Measurements from ENCODE around the gene FEV.

The FEV gene

DNA sequence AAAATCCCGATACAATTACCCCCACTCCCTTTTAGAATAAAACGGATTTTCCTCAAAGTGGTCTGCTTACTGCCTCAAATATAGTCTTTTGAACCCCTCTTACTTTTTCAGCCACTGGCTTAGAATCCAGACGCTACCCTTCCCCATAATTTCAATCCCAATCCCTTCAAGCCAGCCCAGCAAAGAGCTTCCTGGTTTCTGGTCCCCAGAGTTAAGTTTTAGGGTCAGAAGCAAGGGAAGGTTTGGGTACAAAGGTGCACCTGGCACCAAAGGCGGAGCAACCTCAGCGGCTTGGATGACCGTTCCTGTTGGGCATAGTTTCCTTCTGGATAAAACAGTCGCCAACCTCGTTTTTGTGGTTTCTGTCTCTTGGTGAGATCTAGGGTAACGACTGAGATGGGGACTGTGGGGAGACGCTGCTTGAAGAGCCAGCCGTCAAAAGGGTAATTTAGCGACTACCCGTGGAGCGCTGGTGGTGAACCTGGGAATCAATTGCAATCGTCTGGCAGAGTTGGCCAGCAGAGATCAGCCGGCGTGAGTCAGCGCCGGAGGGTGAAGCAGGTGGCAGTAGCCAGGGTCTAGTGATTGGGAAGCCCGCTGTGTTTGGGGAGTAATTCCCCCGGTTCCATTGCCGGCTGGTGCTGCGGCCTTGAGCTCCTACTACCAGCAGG is 1.6 kb downstream of the FEV start:
- no peak for DNase-seq
- TF ChIP-seq GATA1 (IDR thresholded peaks at IDR 0.05; ENCODE audit: low read depth, low read length) (no peak), POLR2A (IDR thresholded peaks at IDR 0.05; ENCODE audit: low read length) (no peak)

DNA sequence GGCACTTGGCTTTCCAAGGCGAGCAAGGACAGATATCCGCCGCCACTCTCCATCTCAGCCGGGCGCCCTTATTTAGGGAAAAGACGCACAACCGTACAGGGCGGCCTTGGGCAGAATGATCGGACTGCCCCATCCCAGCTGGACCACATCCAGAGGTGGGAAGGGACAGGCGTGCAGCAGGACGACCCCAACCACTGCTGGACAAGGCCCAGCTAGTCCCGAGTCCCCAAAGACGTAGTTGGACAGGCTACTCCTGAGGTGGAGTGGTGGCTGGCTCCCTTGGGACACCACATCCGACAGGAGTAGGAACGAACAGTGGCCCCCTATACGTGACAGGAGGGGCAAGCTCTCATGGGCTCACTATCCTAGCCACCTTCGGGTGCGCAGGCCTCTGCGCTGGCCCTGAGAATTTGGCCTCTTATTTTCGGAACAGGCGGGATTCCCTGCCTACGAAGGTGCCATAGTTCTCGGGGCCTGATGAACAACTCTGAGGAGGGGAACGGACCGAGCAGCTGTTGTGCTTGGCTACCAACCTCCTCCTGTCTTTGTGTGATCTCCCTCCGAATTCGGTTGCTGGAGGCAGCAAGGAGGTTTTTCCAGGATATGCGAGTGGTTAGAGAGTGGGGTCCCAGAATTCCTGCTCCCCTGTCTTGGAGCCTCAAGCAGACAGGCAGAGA is 2.3 kb downstream of the FEV start:
- TF ChIP-seq POLR2A (IDR thresholded peaks at IDR 0.05; ENCODE audit: low read length), result no peak
- TF ChIP-seq GATA1 (IDR thresholded peaks at IDR 0.05; ENCODE audit: low read depth, low read length), result no peak

DNA sequence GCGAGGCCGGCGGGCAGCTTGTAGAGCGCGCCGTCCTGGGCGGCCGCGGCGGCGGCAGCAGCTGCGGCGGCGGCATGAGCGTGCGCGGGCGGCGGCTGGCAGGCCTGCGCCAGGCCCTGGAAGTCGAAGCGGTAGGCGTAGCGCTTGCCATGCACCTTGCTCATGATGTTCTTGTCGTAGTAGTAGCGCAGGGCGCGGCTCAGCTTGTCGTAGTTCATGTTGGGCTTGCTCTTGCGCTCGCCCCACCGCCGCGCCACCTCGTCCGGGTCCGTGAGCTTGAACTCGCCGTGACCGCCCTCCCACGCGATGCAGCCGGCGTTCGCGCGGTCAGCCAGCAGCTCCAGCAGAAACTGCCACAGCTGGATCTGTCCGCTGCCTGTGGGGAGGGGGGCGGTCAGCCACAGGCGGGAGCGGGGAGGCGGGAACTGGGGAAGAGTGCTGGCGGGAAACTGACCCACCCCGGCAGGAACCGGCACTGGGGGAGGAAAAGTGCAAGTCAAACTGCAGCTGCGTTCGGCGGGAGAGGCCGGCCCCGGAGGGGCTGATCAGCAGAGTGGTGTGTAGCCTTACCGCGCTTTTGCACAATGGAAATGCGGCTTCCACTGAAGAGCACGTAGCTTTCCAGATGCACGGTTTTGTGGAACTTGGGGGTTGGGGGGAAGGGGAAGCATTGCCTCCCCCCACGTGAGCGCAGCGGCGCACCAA is 3.0 kb downstream of the FEV start:
- no peak for DNase-seq
- TF ChIP-seq GATA1 (IDR thresholded peaks at IDR 0.05; ENCODE audit: low read depth, low read length) (no peak), POLR2A (IDR thresholded peaks at IDR 0.05; ENCODE audit: low read length) (no peak)

More for the DNA sequence above, 2.3 kb downstream of the FEV start:
- no peak for DNase-seq

DNA sequence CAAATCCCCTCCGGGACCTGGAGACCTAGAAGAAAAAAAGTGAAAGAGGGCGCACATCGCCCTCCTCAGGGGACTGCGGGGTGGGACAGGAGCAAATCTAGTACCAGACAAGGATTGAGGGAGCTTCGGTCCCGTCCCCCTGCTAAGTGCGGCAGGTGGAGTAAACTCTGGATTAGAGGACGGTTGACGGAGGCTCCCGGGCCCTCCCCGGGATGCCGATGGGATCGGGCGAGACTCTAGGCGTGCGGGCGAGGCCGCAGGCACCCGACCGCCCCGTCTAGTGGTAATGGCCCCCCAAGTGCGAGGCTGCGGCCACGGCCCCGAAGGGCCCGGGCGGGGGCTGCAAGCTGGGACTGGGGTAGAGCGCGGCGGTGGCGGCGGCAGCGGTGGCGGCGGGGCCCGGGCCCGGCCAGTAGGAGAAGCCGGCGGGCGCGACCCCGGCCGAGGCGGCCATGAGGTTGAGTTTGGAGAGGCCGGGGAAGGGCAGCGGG is 3.5 kb downstream of the FEV start:
- DNase-seq, result no peak
- TF ChIP-seq GATA1 (IDR thresholded peaks at IDR 0.05; ENCODE audit: low read depth, low read length) (no peak), POLR2A (IDR thresholded peaks at IDR 0.05; ENCODE audit: low read length) (no peak)

DNA sequence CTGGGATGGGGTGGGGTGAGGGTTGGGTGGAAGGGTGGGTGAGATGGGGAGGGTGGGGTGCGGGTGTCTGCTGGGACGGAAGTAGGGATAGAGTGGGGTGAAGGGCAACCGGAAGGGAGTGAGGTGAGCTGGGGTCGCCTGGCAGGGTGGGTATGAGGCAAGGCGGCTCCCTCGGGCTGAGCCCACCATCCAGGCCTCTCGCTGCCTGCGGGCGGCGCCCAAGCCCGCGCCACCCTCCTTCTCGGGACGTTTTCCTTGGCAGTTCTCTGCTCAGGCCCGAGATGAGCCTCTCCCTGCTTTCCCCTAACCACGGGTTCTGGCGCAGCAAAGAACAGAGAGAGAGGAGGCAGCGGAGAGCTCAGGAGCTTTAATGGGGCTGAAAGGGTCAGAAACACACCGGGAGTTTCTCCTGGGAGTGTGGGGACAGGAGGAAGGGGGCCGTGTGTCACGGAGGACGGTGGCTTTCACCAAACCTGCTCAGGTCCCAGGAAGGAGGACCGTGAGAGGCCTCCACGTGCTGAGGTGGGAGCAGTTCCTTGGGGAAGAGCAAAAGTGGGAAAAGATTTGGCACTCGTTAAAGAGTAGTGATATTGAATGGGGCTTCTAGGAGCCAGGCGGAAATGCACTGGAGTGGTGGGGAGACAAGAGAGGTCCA is 4.1 kb downstream of the FEV start:
- DNase-seq, result no peak
- no peak for TF ChIP-seq POLR2A (IDR thresholded peaks at IDR 0.05; ENCODE audit: low read length)
- no peak for TF ChIP-seq GATA1 (IDR thresholded peaks at IDR 0.05; ENCODE audit: low read depth, low read length)

DNA sequence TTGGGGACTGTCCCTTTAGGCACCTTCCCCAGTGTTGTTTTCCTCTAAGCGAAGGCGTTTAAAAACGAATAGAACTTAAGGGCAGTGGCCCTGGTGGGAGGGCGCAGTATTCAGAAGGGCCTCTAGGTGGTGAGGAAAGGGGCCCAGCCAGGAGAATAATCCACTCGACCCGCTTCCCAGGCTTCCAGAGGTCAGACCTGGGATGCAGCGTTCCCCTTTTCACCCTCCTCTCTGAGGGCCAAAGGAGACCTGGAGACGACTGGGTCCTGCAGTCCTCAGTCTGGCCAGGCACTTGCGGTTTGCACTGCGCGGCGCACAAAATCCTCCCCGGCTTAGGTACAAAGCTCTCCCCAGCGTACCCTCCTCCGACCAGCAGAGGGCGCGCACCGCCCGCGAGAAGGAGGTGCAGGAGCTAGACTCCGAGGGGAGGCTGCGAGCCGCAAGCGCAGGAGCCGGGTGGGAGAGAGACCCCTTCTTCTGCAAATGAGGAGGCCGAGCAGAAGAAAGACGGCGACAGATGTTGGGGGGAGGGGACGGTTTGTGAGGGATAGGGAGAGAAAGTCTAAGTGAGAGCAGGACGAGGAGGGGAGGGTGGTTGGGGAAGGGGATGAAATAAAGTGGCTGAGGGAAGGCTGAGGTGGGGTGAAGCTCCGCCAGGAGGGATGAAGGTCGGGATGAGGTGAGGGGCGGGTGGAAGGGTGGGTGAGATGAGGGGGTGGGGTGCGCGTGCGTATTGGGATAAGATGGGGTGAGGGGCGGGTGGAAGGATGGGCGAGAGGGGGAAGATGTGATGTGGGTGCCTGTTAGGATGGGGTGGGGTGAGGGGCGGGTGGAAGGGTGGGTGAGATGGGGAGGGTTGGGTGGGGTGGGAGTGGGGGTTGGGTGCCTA is 4.9 kb downstream of the FEV start:
- peak; percentile 77 to 86 for DNase-seq
- TF ChIP-seq POLR2A (IDR thresholded peaks at IDR 0.05; ENCODE audit: low read length), result no peak
- TF ChIP-seq GATA1 (IDR thresholded peaks at IDR 0.05; ENCODE audit: low read depth, low read length), result no peak

DNA sequence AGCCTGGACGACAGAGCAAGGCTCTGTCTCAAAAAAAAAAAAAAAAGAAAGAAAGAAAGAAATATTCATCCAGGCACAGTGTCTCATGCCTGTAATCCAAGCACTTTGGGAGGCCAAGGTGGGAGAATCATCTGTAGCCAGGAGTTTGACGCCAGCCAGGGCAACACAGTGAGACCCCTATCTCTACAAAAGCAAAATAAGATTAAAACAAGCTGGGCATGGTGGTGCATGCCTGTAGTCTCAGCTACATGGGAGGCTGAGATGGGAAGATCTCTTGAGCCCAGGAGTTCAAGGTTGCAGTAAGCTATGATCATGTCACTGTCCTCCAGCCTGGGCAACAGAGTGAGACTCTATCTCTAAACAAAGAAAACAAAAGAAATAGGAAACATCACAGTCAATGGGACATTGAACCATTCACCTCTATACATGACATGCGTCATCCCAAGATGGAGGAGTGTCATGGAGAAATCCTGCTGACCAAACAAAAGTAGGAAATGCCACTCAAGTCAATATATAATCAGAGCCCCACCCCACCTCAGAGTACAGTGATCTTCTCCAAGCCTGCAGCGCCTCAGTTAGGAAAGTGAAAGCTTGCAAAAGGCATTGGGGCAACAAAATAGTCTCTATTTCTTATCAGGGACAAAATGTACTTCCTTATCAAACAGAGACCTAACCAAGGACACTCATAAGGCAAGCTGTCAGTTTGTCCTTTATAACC is 9.8 kb downstream of the FEV start:
- DNase-seq, result no peak
- TF ChIP-seq GATA1 (IDR thresholded peaks at IDR 0.05; ENCODE audit: low read depth, low read length), result no peak
- no peak for TF ChIP-seq POLR2A (IDR thresholded peaks at IDR 0.05; ENCODE audit: low read length)

DNA sequence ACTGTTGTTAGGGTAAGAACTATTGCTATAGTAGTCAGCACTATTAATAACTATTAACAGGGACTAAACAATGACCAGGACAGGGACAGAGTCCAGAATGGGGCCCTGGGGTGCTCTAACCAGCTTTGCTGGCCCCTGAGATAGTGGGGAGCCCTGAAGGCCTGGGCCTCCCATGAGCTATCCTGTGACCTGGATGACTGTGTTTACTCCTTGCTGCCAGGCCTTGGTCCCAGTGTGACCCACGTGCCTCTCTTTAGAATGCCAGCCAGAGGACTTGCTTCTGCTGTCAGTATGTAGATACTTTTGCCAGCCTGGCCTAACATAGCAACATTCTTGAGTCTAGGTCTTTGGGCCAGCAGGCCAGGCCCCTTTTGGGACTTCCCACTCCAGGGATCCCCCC is 14.1 kb downstream of the FEV start:
- no peak for DNase-seq
- TF ChIP-seq POLR2A (IDR thresholded peaks at IDR 0.05; ENCODE audit: low read length) (no peak), GATA1 (IDR thresholded peaks at IDR 0.05; ENCODE audit: low read depth, low read length) (no peak)

DNA sequence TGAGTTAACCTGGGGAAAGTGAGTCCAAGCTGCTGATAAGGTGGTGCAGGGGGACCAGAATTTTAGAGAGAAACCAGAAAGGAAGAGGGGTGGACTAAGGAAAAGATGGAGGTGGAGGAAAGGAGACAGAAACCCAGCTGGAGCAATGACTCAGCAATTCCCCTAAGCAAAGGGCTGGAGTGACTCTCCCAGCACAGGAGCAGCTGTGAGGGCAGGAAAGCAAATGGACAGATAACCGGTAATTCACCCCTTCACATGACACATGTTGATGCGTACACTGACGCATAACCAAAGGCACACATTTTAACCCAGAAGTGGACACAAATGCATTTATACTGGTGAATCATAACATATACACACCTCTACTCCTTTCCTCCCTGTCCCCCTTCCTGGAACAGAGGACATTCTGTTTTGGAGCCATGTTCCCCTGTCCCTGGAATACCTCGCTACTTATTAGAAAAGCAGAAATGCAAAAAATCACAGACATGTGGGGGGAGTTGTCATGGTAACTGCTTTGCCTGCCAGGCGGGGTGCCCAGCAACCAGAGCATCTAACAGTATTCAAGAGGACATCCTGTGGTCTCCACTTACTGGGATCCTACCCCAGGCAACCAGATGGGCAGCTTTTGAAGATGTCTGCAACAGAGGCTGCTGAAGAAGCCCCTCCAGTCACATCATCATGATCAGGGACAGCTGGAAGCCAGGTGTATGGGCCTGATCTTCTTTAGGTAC is 20.8 kb downstream of the FEV start:
- TF ChIP-seq POLR2A (IDR thresholded peaks at IDR 0.05; ENCODE audit: low read length), result no peak
- no peak for TF ChIP-seq GATA1 (IDR thresholded peaks at IDR 0.05; ENCODE audit: low read depth, low read length)
- DNase-seq, result no peak

DNA sequence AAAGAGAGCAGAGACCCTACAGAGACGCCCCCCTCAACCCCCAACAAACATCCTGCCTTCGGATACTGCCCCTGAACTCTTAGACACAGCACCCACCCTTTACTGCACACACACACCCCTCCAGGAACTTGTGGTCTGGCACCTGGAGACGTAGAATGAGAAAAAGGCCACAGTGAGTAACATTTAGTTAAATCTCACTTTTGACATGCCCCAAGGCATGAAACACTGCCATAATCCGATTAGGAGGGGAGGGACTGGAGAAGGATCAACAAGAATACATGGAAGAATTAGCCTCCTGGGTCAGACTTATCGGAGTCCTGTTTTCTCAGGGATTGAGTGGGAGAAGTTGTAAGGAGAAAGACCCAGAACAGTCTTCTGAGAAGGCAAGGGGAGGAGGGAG is 21.4 kb downstream of the FEV start:
- no peak for TF ChIP-seq POLR2A (IDR thresholded peaks at IDR 0.05; ENCODE audit: low read length)
- no peak for TF ChIP-seq GATA1 (IDR thresholded peaks at IDR 0.05; ENCODE audit: low read depth, low read length)
- no peak for DNase-seq

DNA sequence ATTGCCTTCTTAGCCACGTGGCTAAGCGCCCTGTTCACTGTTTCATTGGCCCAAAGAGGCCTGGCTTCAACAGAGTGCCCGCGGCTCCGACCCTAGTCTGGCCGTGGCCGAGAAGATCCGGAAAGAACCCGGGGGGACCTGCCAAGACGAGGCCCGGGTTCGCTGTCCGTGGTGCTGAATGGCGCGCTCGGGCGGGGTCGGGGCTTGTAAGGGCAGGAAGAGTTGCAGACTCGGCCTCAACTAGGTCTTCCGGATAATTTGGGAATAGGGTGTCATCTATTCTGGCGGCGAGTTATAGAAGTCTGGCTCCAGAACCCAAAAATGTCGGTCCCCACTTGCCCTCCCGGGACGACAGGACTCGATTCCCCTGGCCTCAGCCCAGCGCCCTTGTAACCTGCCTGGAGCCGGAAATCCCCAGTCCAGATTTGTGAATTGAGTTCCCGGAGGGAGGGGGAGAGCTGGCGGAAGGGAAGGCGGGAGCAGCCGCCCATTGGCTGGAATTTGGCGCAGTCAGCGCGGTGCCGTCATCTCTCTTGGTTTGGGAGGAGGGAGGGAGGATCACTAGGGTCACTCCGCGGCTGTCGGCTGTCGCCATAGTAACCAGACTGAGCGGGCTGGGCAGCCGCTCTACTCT is 22.0 kb downstream of the FEV start:
- TF ChIP-seq POLR2A (IDR thresholded peaks at IDR 0.05; ENCODE audit: low read length) (no peak), GATA1 (IDR thresholded peaks at IDR 0.05; ENCODE audit: low read depth, low read length) (no peak)
- DNase-seq, result peak; percentile 53 to 65

Data from erythroblast (primary cell).